ENCODE results near the gene FAM98B. TPM values are rescaled to one million over a fixed set of nuclear protein-coding genes. Genes with fewer than 3 reads are reported as not detected.
A peak's percentile ranks its signal among the peaks of the same experiment; 100 is the strongest.

The FAM98B gene
- total and polyA plus RNA-seq, 2 experiments from 2014 or later, result 10.1 to 32.5 TPM

DNA sequence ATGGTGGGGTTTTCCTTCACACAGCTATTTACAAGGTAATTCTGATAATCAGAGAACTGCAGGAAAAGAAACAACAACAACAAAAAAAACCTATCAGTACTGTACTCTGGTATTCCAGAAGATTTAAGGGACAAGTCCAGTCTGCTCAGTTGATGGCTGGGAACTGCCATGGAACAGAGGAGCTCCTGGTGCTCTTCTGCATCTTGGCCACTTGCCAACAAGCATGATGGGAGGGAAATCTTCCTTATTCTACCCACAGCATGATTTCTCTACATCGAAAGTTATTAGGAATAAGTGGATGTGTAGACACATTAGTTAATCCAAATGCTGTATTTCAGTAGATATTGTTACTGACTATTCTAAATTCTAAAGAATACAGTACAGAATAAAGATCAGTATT is 59.0 kb downstream of the FAM98B start (continued):
- TF ChIP-seq, protein P1, sequence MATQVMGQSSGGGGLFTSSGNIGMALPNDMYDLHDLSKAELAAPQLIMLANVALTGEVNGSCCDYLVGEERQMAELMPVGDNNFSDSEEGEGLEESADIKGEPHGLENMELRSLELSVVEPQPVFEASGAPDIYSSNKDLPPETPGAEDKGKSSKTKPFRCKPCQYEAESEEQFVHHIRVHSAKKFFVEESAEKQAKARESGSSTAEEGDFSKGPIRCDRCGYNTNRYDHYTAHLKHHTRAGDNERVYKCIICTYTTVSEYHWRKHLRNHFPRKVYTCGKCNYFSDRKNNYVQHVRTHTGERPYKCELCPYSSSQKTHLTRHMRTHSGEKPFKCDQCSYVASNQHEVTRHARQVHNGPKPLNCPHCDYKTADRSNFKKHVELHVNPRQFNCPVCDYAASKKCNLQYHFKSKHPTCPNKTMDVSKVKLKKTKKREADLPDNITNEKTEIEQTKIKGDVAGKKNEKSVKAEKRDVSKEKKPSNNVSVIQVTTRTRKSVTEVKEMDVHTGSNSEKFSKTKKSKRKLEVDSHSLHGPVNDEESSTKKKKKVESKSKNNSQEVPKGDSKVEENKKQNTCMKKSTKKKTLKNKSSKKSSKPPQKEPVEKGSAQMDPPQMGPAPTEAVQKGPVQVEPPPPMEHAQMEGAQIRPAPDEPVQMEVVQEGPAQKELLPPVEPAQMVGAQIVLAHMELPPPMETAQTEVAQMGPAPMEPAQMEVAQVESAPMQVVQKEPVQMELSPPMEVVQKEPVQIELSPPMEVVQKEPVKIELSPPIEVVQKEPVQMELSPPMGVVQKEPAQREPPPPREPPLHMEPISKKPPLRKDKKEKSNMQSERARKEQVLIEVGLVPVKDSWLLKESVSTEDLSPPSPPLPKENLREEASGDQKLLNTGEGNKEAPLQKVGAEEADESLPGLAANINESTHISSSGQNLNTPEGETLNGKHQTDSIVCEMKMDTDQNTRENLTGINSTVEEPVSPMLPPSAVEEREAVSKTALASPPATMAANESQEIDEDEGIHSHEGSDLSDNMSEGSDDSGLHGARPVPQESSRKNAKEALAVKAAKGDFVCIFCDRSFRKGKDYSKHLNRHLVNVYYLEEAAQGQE (IDR thresholded peaks at IDR 0.05; ENCODE audit: unreplicated experiment), result no peak
- TF ChIP-seq EZH2 (IDR thresholded peaks at IDR 0.05; ENCODE audit: low read depth, unreplicated experiment), result no peak
- no peak for TF ChIP-seq EZH2phosphoT487 (IDR thresholded peaks at IDR 0.05; ENCODE audit: unreplicated experiment)
- no peak for TF ChIP-seq POLR2AphosphoS5 (IDR thresholded peaks at IDR 0.05; ENCODE audit: low read depth)
- TF ChIP-seq, protein P2, sequence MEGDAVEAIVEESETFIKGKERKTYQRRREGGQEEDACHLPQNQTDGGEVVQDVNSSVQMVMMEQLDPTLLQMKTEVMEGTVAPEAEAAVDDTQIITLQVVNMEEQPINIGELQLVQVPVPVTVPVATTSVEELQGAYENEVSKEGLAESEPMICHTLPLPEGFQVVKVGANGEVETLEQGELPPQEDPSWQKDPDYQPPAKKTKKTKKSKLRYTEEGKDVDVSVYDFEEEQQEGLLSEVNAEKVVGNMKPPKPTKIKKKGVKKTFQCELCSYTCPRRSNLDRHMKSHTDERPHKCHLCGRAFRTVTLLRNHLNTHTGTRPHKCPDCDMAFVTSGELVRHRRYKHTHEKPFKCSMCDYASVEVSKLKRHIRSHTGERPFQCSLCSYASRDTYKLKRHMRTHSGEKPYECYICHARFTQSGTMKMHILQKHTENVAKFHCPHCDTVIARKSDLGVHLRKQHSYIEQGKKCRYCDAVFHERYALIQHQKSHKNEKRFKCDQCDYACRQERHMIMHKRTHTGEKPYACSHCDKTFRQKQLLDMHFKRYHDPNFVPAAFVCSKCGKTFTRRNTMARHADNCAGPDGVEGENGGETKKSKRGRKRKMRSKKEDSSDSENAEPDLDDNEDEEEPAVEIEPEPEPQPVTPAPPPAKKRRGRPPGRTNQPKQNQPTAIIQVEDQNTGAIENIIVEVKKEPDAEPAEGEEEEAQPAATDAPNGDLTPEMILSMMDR (conservative IDR thresholded peaks at IDR 0.05; ENCODE audit: low read depth in 2 of 2), result no peak
- no peak for TF ChIP-seq JUNB (IDR thresholded peaks at IDR 0.05; ENCODE audit: unreplicated experiment)

DNA sequence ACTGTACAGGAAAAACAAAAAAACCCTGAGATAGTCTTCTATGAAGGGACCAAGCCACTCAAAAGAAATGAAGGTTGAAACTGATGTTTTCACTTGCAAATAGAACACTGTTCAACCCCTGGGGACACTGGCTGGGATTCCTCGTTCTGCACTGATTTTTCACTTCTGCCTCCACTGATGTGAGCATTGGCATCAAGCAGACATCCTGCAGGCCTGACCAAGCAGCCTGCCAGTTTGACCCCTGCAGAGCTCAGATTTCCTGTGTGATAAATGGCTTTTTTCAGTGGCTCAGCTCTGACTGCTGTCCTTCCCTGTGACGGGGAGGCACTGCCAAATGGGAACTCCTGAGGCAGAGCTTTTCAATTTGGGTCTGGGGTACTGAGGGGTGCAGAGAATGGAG is 60.7 kb downstream of the FAM98B start:
- Mint-ChIP-seq H3K4me3 (no peak overlapping the region), H3K4me1 (peaks cover 42% of the 10 kb centered on the region), H3K27ac (peak overlapping the region; percentile 11), H3K9me3 (no peaks in the 10 kb centered on the region), H3K36me3 (ENCODE audit: low read depth) (peaks cover 4% of the 10 kb centered on the region; the same call in 1 of the 3 replicates), H3K27me3 (ENCODE audit: insufficient read depth, low read depth, poor library complexity) (peaks cover 3% of the 10 kb centered on the region)
- peak; percentile 22; the same call in 1 of the 3 replicates for ATAC-seq
- H3K4me3 ChIP-seq, result no peak overlapping the region
- no peaks in the 10 kb centered on the region for H4K20me1 ChIP-seq (replicated peaks; ENCODE audit: insufficient read depth)
- peak; percentile 15 for DNase-seq (ENCODE audit: low spot score)
- H3K9me2 ChIP-seq (ENCODE audit: insufficient read depth), result no peaks in the 10 kb centered on the region
- H3K27ac ChIP-seq (ENCODE audit: low read depth), result no peak overlapping the region
- no peaks in the 10 kb centered on the region for H3F3A ChIP-seq (replicated peaks; ENCODE audit: low read depth)
- no peaks in the 10 kb centered on the region for H3K79me2 ChIP-seq (replicated peaks; ENCODE audit: insufficient read depth)
- no peak overlapping the region for H2AFZ ChIP-seq
- H3K4me2 ChIP-seq, result peak overlapping the region; percentile 52
- H3K4me1 ChIP-seq (ENCODE audit: insufficient read depth), result peaks cover 23% of the 10 kb centered on the region
- no peaks in the 10 kb centered on the region for H3K27me3 ChIP-seq (ENCODE audit: insufficient read depth)
- H3K36me3 ChIP-seq (ENCODE audit: insufficient read depth), result no peaks in the 10 kb centered on the region
- TF ChIP-seq, protein P2 (conservative IDR thresholded peaks at IDR 0.05; ENCODE audit: low read depth in 2 of 2), result no peak
- TF ChIP-seq POLR2AphosphoS5 (IDR thresholded peaks at IDR 0.05; ENCODE audit: low read depth) (no peak), EZH2 (IDR thresholded peaks at IDR 0.05; ENCODE audit: low read depth, unreplicated experiment) (no peak), ZNF331 (CRISPR knock-in tag; IDR thresholded peaks at IDR 0.05; ENCODE audit: low read depth) (no peak), CREB1 (CRISPR knock-in tag; IDR thresholded peaks at IDR 0.05; ENCODE audit: low read depth) (no peak), ZNF114 (CRISPR knock-in tag; IDR thresholded peaks at IDR 0.05) (no peak)
- TF ChIP-seq, protein P3, sequence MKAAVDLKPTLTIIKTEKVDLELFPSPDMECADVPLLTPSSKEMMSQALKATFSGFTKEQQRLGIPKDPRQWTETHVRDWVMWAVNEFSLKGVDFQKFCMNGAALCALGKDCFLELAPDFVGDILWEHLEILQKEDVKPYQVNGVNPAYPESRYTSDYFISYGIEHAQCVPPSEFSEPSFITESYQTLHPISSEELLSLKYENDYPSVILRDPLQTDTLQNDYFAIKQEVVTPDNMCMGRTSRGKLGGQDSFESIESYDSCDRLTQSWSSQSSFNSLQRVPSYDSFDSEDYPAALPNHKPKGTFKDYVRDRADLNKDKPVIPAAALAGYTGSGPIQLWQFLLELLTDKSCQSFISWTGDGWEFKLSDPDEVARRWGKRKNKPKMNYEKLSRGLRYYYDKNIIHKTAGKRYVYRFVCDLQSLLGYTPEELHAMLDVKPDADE (IDR thresholded peaks at IDR 0.05), result no peak
- TF ChIP-seq, protein P1 (IDR thresholded peaks at IDR 0.05; ENCODE audit: unreplicated experiment), result no peak

Data from GM23338 (cell line).